Astrocyte (in vitro differentiated cells and primary cell): ENCODE data around the gene RNF43. TPM values are rescaled to one million over a fixed set of nuclear protein-coding genes. Genes with fewer than 3 reads are reported as not detected.

ENCODE experiments used
- DNase-seq: peaks from one replicate; pipeline ENCODE4 v3.0.0-alpha.2; 2010; ENCODE audit warnings: low read depth
- FAIRE-seq: peaks from 2 replicates; lab custom pipeline; 2011; peaks lifted over from hg19 to GRCh38; lab: Jason Lieb, UNC
- H2AFZ ChIP-seq: 2 replicates; pipeline ENCODE4 v1.6.0; 2012; ENCODE audit warnings: low read depth, low read length, inconsistent platforms
- H3K27ac ChIP-seq: 2 replicates; pipeline ENCODE4 v1.5.1; 2011; ENCODE audit warnings: low read depth, low read length, inconsistent platforms
- H3K27me3 ChIP-seq: 2 replicates; pipeline ENCODE4 v1.6.0; 2011; ENCODE audit warnings: low read length, inconsistent platforms; ENCODE audit not compliant: insufficient read depth
- H3K36me3 ChIP-seq: 2 replicates; pipeline ENCODE4 v1.5.1; 2011; ENCODE audit warnings: low read length, inconsistent platforms; ENCODE audit not compliant: insufficient read depth
- H3K4me1 ChIP-seq: 2 replicates; pipeline ENCODE4 v1.5.1; 2011; ENCODE audit warnings: low read length, inconsistent platforms; ENCODE audit not compliant: insufficient read depth
- H3K4me2 ChIP-seq: 2 replicates; pipeline ENCODE4 v1.6.0; 2012; ENCODE audit warnings: low read length, inconsistent platforms
- H3K4me3 ChIP-seq: 2 replicates; pipeline ENCODE4 v1.5.1; 2011; ENCODE audit warnings: low read depth, mild to moderate bottlenecking, low read length, inconsistent platforms; ENCODE audit not compliant: insufficient read depth
- H3K79me2 ChIP-seq: 2 replicates; pipeline ENCODE4 v1.6.0; 2012; ENCODE audit warnings: mild to moderate bottlenecking, low read length, inconsistent platforms; ENCODE audit not compliant: insufficient read depth
- H3K9ac ChIP-seq: 2 replicates; pipeline ENCODE4 v1.6.0; 2012; ENCODE audit warnings: mild to moderate bottlenecking, low read length, inconsistent platforms
- H3K9me3 ChIP-seq: 2 replicates; pipeline ENCODE4 v1.5.1; 2012; ENCODE audit warnings: low read depth, mild to moderate bottlenecking, low read length, inconsistent platforms; ENCODE audit not compliant: insufficient read depth
- H4K20me1 ChIP-seq: 2 replicates; pipeline ENCODE4 v1.6.0; 2012; ENCODE audit warnings: low read length, inconsistent platforms; ENCODE audit not compliant: insufficient read depth
- H3K27ac Mint-ChIP-seq: one replicate; pipeline ENCODE4 v1.8.0; 2021; ENCODE audit warnings: mild to moderate bottlenecking, mixed read lengths; ENCODE audit not compliant: unreplicated experiment
- H3K27me3 Mint-ChIP-seq: one replicate; pipeline ENCODE4 v1.8.0; 2021; ENCODE audit warnings: low read depth, mixed read lengths; ENCODE audit not compliant: unreplicated experiment
- H3K36me3 Mint-ChIP-seq: one replicate; pipeline ENCODE4 v1.8.0; 2021; ENCODE audit warnings: low read depth, mixed read lengths; ENCODE audit not compliant: unreplicated experiment
- H3K4me1 Mint-ChIP-seq: one replicate; pipeline ENCODE4 v1.8.0; 2021; ENCODE audit warnings: low read depth, mixed read lengths; ENCODE audit not compliant: unreplicated experiment
- H3K4me3 Mint-ChIP-seq: one replicate; pipeline ENCODE4 v1.8.0; 2021; ENCODE audit warnings: mild to moderate bottlenecking, moderate library complexity, mixed read lengths; ENCODE audit not compliant: unreplicated experiment
- H3K9me3 Mint-ChIP-seq: one replicate; pipeline ENCODE4 v1.8.0; 2021; ENCODE audit warnings: mild to moderate bottlenecking, mixed read lengths; ENCODE audit not compliant: unreplicated experiment
- EZH2 ChIP-seq: IDR thresholded peaks from 2 replicates; pipeline ENCODE4 v1.6.1; 2012; ENCODE audit warnings: mild to moderate bottlenecking, low read length, inconsistent platforms; ENCODE audit not compliant: insufficient read depth
- total RNA-seq: library from RNA; stranded (reverse); gene quantifications from 2 replicates; pipeline ENCODE4 v1.2.1, GENCODE V29; 2021
- TF ChIP-seq, protein P1 (sequence below): IDR thresholded peaks from 2 replicates; pipeline ENCODE4 v1.5.1; 2011; ENCODE audit warnings: low read depth, mild to moderate bottlenecking, inconsistent platforms, low read length, moderate library complexity; ENCODE audit not compliant: insufficient read depth

The RNF43 gene
- total RNA-seq, 1 donor from 2014 or later = 1.2 TPM

DNA sequence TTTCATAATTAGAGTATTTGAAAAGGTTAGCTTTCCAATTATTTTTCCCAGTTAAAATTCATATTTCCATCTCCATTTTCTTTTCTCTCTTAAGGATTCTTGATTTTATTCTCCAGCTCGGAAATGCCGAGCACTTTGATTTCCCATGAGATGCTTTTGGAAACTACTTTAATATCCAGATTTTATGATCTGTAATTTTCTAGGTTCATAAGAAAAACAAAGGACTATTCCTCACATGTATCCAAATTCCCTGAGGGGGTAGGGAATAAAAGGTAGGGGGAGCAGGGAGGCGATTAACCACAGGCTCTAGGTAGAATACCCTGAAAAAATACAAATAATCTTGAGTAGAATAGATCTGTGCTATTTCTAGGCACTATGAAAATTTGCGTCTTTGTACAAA, 938 bp downstream of the RNF43 start:
- H3K27me3 Mint-ChIP-seq = no peaks in the 10 kb centered on the region
- H3K4me2 ChIP-seq = no peak overlapping the region
- no peak overlapping the region for H3K4me3 Mint-ChIP-seq

DNA sequence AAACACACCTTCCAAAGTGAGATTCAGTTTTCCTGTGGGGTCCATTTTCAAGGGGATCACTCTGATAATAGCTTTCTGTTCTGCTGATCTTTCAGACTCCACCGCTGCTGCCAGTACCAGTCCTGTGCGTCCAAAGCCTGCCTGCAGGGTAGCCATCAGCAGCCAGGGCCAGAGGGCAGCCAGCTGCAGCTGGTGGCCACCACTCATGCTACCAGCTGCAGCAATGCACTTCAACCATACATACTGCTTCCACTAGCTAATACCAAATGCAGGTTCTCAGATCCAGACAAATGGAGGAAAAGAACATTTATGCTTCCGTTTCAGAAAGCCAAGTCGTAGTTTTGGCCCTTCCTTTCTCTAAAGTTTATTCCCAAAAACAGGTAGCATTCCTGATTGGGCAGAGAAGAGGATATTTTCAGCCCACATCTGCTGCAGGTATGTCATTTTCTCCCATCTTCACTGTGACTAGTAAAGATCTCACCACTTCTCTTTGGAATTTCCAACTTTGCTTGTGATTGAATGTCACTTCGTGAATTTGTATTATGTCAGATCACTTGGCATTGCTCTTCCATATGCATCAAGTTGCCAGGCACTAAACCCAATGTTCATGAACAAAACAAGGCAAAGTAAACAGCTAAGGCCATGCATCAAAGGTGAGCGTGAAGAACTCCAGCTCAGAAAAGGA, 1.8 kb downstream of the RNF43 start:
- FAIRE-seq = no peak
- H3K4me1 Mint-ChIP-seq = peaks cover 16% of the 10 kb centered on the region

More for the DNA sequence above, 938 bp downstream of the RNF43 start:
- Histone ChIP-seq H3K27ac (no peak overlapping the region), H2AFZ (no peak overlapping the region), H3K4me1 (no peaks in the 10 kb centered on the region), H3K36me3 (no peaks in the 10 kb centered on the region), H3K9me3 (no peaks in the 10 kb centered on the region), H3K27me3 (peaks cover 35% of the 10 kb centered on the region), H4K20me1 (no peaks in the 10 kb centered on the region), H3K4me3 (no peak overlapping the region), H3K9ac (no peak overlapping the region), H3K79me2 (no peaks in the 10 kb centered on the region)
- Mint-ChIP-seq H3K36me3 (no peaks in the 10 kb centered on the region), H3K4me1 (peaks cover 13% of the 10 kb centered on the region), H3K9me3 (no peaks in the 10 kb centered on the region), H3K27ac (no peak overlapping the region)
- DNase-seq = no peak
- no peak for FAIRE-seq
- TF ChIP-seq, protein P1, sequence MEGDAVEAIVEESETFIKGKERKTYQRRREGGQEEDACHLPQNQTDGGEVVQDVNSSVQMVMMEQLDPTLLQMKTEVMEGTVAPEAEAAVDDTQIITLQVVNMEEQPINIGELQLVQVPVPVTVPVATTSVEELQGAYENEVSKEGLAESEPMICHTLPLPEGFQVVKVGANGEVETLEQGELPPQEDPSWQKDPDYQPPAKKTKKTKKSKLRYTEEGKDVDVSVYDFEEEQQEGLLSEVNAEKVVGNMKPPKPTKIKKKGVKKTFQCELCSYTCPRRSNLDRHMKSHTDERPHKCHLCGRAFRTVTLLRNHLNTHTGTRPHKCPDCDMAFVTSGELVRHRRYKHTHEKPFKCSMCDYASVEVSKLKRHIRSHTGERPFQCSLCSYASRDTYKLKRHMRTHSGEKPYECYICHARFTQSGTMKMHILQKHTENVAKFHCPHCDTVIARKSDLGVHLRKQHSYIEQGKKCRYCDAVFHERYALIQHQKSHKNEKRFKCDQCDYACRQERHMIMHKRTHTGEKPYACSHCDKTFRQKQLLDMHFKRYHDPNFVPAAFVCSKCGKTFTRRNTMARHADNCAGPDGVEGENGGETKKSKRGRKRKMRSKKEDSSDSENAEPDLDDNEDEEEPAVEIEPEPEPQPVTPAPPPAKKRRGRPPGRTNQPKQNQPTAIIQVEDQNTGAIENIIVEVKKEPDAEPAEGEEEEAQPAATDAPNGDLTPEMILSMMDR = no peak
- TF ChIP-seq EZH2 = no peak

More for the DNA sequence above, 1.8 kb downstream of the RNF43 start:
- Histone ChIP-seq H3K79me2 (no peaks in the 10 kb centered on the region), H4K20me1 (no peaks in the 10 kb centered on the region), H3K27ac (no peak overlapping the region), H3K9me3 (no peaks in the 10 kb centered on the region), H3K27me3 (peaks cover 36% of the 10 kb centered on the region), H3K4me2 (no peak overlapping the region), H3K4me1 (no peaks in the 10 kb centered on the region), H2AFZ (no peak overlapping the region), H3K9ac (no peak overlapping the region), H3K36me3 (no peaks in the 10 kb centered on the region), H3K4me3 (no peak overlapping the region)
- H3K27me3 Mint-ChIP-seq = no peaks in the 10 kb centered on the region
- no peaks in the 10 kb centered on the region for H3K9me3 Mint-ChIP-seq
- no peak overlapping the region for H3K27ac Mint-ChIP-seq
- DNase-seq = no peak
- H3K4me3 Mint-ChIP-seq = no peak overlapping the region
- TF ChIP-seq, protein P1 = no peak
- TF ChIP-seq EZH2 = no peak
- H3K36me3 Mint-ChIP-seq = no peaks in the 10 kb centered on the region
